H1 (cell line): ENCODE data around the gene SCN8A.

Source experiments
- BCL11A ChIP-seq, 2 experiments: IDR thresholded peaks; one replicate each; pipeline ENCODE4 v1.6.1; 2011; ENCODE audit warnings: low read depth in 2 of 2, low read length in 2 of 2, mild to moderate bottlenecking in 2 of 2
- CHD1 ChIP-seq: IDR thresholded peaks from 2 replicates; pipeline ENCODE4 v1.6.1; 2012; ENCODE audit warnings: low read depth, low read length, improper control_type of control experiment
- CTCF ChIP-seq, 3 experiments: IDR thresholded peaks; 1 replicate in 2 of 3; 2 replicates in 1 of 3; pipeline versions ENCODE4 v1.5.1 to v1.6.1; 2011; ENCODE audit warnings: low read length in 3 of 3, mild to moderate bottlenecking in 3 of 3, inconsistent platforms in 2 of 3, low read depth in 1 of 3, moderate library complexity in 1 of 3; ENCODE audit not compliant: insufficient read depth in 1 of 3; ENCODE audit errors: control extremely low read depth in 1 of 3
- EP300 ChIP-seq, 2 experiments: IDR thresholded peaks; 1 replicate in 1 of 2; 2 replicates in 1 of 2; pipeline ENCODE4 v1.6.1; 2011 to 2012; ENCODE audit warnings: low read depth in 2 of 2, low read length in 2 of 2, mild to moderate bottlenecking in 2 of 2, borderline replicate concordance in 1 of 2, inconsistent platforms in 1 of 2, moderate library complexity in 1 of 2
- HDAC6 ChIP-seq: IDR thresholded peaks from one replicate; pipeline ENCODE4 v1.7.1; 2012; ENCODE audit warnings: low read depth, mild to moderate bottlenecking, inconsistent platforms, low read length, moderate library complexity
- MAFK ChIP-seq: IDR thresholded peaks from 2 replicates; pipeline ENCODE4 v1.6.1; 2012; ENCODE audit warnings: low read depth, mild to moderate bottlenecking, improper control_type of control experiment, low read length
- PHF8 ChIP-seq: fragments of 200-600 bp; sonication (generic); conservative IDR thresholded peaks from 2 replicates; pipeline ENCODE4 v1.7.1; 2012; ENCODE audit warnings: low read depth, mild to moderate bottlenecking, inconsistent platforms, low read length, moderate library complexity
- POLR2A ChIP-seq, 2 experiments: IDR thresholded peaks; 1 replicate in 1 of 2; 2 replicates in 1 of 2; pipeline ENCODE4 v1.6.1; 2011; ENCODE audit warnings: low read depth in 2 of 2, low read length in 2 of 2, mild to moderate bottlenecking in 2 of 2; ENCODE audit errors: control extremely low read depth in 1 of 2
- POLR2AphosphoS5 ChIP-seq: IDR thresholded peaks from 2 replicates; pipeline ENCODE4 v1.6.1; 2011; ENCODE audit warnings: low read depth, low read length
- SP1 ChIP-seq: IDR thresholded peaks from 2 replicates; pipeline ENCODE4 v1.6.1; 2011; ENCODE audit warnings: low read depth, low read length
- SRF ChIP-seq: IDR thresholded peaks from 2 replicates; pipeline ENCODE4 v1.6.1; 2011; ENCODE audit warnings: mild to moderate bottlenecking, low read depth, low read length, moderate library complexity
- SUZ12 ChIP-seq: fragments of 200-600 bp; sonication (generic); IDR thresholded peaks from 2 replicates; pipeline ENCODE4 v1.6.1; 2012; ENCODE audit warnings: mild to moderate bottlenecking, inconsistent platforms, low read length, moderate library complexity, mixed read lengths
- TBP ChIP-seq: IDR thresholded peaks from 2 replicates; pipeline ENCODE4 v1.6.1; 2011; ENCODE audit warnings: low read depth, low read length, improper control_type of control experiment
- TF ChIP-seq, protein P1 (sequence below): IDR thresholded peaks from 2 replicates; pipeline ENCODE4 v1.6.1; 2011; ENCODE audit warnings: low read length, improper control_type of control experiment

GRCh38 chr12:51669271-51669670, 78.2 kb downstream of the SCN8A start:
- TF ChIP-seq EP300 (IDR thresholded peaks at IDR 0.05; ENCODE audit: borderline replicate concordance in 1 of 2, low read depth in 2 of 2, low read length in 2 of 2) (no peak), CTCF (IDR thresholded peaks at IDR 0.05; ENCODE audit: control extremely low read depth in 1 of 3, insufficient read depth in 1 of 3, low read depth in 1 of 3, low read length in 3 of 3) (no peak), HDAC6 (no peak), CHD1 (no peak), SUZ12 (no peak), TBP (no peak), SRF (no peak), POLR2A (IDR thresholded peaks at IDR 0.05; ENCODE audit: control extremely low read depth in 1 of 2, low read depth in 2 of 2, low read length in 2 of 2) (no peak), BCL11A (IDR thresholded peaks at IDR 0.05; ENCODE audit: low read depth in 2 of 2, low read length in 2 of 2) (no peak), SP1 (no peak), MAFK (no peak), POLR2AphosphoS5 (no peak), PHF8 (no peak)
- TF ChIP-seq, protein P1, sequence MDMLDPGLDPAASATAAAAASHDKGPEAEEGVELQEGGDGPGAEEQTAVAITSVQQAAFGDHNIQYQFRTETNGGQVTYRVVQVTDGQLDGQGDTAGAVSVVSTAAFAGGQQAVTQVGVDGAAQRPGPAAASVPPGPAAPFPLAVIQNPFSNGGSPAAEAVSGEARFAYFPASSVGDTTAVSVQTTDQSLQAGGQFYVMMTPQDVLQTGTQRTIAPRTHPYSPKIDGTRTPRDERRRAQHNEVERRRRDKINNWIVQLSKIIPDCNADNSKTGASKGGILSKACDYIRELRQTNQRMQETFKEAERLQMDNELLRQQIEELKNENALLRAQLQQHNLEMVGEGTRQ, result no peak
